IPS-11a (cell line): ENCODE measurements around the gene IL1RAPL1.
"Not testable (repeated sequence)": the region's sequence is repeated elsewhere in the genome, so short reads cannot be mapped to it uniquely, and the experiment has no call there.

Experiments
- H3K4me3 ChIP-seq: one replicate; pipeline ENCODE4 v1.5.1; 2013; ENCODE audit warnings: low read depth, low read length, control low read depth

The IL1RAPL1 gene

GRCh38 chrX:29241809-29242208, 654.6 kb downstream of the IL1RAPL1 start:
- no peak overlapping the region for H3K4me3 ChIP-seq

- no peak overlapping the region for H3K4me3 ChIP-seq
These were observed 655.6 kb downstream of the IL1RAPL1 start for GRCh38 chrX:29242856-29243255.

GRCh38 chrX:29243942-29244341, 656.7 kb downstream of the IL1RAPL1 start:
- H3K4me3 ChIP-seq = no peak overlapping the region

- H3K4me3 ChIP-seq = no peak overlapping the region
These were observed 667.3 kb downstream of the IL1RAPL1 start for GRCh38 chrX:29254515-29254914.

- no peak overlapping the region for H3K4me3 ChIP-seq
These were observed 670.3 kb downstream of the IL1RAPL1 start for GRCh38 chrX:29257521-29257920.

- no peak overlapping the region for H3K4me3 ChIP-seq
These were observed 682.1 kb downstream of the IL1RAPL1 start for GRCh38 chrX:29269390-29269789.

GRCh38 chrX:29274517-29274916, 687.3 kb downstream of the IL1RAPL1 start:
- no peak overlapping the region for H3K4me3 ChIP-seq

GRCh38 chrX:29275928-29276327, 688.7 kb downstream of the IL1RAPL1 start:
- H3K4me3 ChIP-seq = no peak overlapping the region

GRCh38 chrX:29281078-29281742, 694.0 kb downstream of the IL1RAPL1 start:
- no peak overlapping the region for H3K4me3 ChIP-seq

- no peak overlapping the region for H3K4me3 ChIP-seq
These were observed 698.4 kb downstream of the IL1RAPL1 start for GRCh38 chrX:29285664-29286063.

- H3K4me3 ChIP-seq = no peak overlapping the region
These were observed 708.9 kb downstream of the IL1RAPL1 start for GRCh38 chrX:29295987-29296680.

GRCh38 chrX:29297171-29297800, 710.0 kb downstream of the IL1RAPL1 start:
- no peak overlapping the region for H3K4me3 ChIP-seq

GRCh38 chrX:29299684-29300083, 712.4 kb downstream of the IL1RAPL1 start:
- H3K4me3 ChIP-seq = no peak overlapping the region

- no peak overlapping the region for H3K4me3 ChIP-seq
These were observed 721.5 kb downstream of the IL1RAPL1 start for GRCh38 chrX:29308726-29309125.

- H3K4me3 ChIP-seq = no peak overlapping the region
These were observed 728.7 kb downstream of the IL1RAPL1 start for GRCh38 chrX:29315931-29316330.

- no peak overlapping the region for H3K4me3 ChIP-seq
These were observed 730.8 kb downstream of the IL1RAPL1 start for GRCh38 chrX:29318012-29318411.

GRCh38 chrX:29332429-29332828, 745.2 kb downstream of the IL1RAPL1 start:
- not testable (repeated sequence) for H3K4me3 ChIP-seq

GRCh38 chrX:29333091-29333490, 745.8 kb downstream of the IL1RAPL1 start:
- H3K4me3 ChIP-seq = not testable (repeated sequence)

- no peak overlapping the region for H3K4me3 ChIP-seq
These were observed 761.0 kb downstream of the IL1RAPL1 start for GRCh38 chrX:29348288-29348687.

GRCh38 chrX:29359276-29359675, 772.0 kb downstream of the IL1RAPL1 start:
- H3K4me3 ChIP-seq = no peak overlapping the region

GRCh38 chrX:29374765-29375164, 787.5 kb downstream of the IL1RAPL1 start:
- H3K4me3 ChIP-seq = not testable (repeated sequence)

GRCh38 chrX:29376584-29376983, 789.3 kb downstream of the IL1RAPL1 start:
- H3K4me3 ChIP-seq = no peak overlapping the region
